Subcutaneous abdominal adipose tissue (tissue), 5 donors: ENCODE measurements around the gene BBIP1.
A peak's percentile ranks its signal among the peaks of the same experiment; 100 is the strongest.
"Not testable (repeated sequence)": the region's sequence is repeated elsewhere in the genome, so short reads cannot be mapped to it uniquely, and the experiment has no call there.

Experiments used
- H3K27ac ChIP-seq: one replicate; pipeline ENCODE4 v1.7.0; 2013; ENCODE audit warnings: low read depth, mild to moderate bottlenecking, inconsistent platforms, low read length, moderate library complexity
- H3K27me3 ChIP-seq, 5 donors: one replicate each; pipeline ENCODE4 v1.7.0; 2013; ENCODE audit warnings: low read length in 5 of 5, inconsistent platforms in 1 of 5; ENCODE audit not compliant: control insufficient read depth in 5 of 5, insufficient read depth in 4 of 5
- H3K36me3 ChIP-seq, 5 donors: one replicate each; pipeline ENCODE4 v1.7.0; 2013; ENCODE audit warnings: low read length in 5 of 5; ENCODE audit not compliant: control insufficient read depth in 5 of 5, insufficient read depth in 5 of 5
- H3K4me1 ChIP-seq, 5 donors: one replicate each; pipeline ENCODE4 v1.7.0; 2013; ENCODE audit warnings: low read length in 5 of 5, mild to moderate bottlenecking in 3 of 5, moderate library complexity in 1 of 5; ENCODE audit not compliant: control insufficient read depth in 5 of 5, insufficient read depth in 5 of 5
- H3K4me3 ChIP-seq, 5 donors: one replicate each; pipeline ENCODE4 v1.7.0; 2013; ENCODE audit warnings: low read length in 5 of 5, low read depth in 1 of 5
- H3K9ac ChIP-seq, 5 donors: one replicate each; pipeline ENCODE4 v1.7.0; 2013; ENCODE audit warnings: low read length in 5 of 5, mild to moderate bottlenecking in 4 of 5, moderate library complexity in 3 of 5
- H3K9me3 ChIP-seq, 5 donors: one replicate each; pipeline ENCODE4 v1.7.0; 2013; ENCODE audit warnings: low read length in 5 of 5; ENCODE audit not compliant: control insufficient read depth in 5 of 5
- donor health status: healthy.
- donor health status: healthy.
- donor health status: healthy.
- donor health status: healthy.
- donor health status: healthy.

The BBIP1 gene

GRCh38 chr10:110872984-110873923 lies 45.7 kb downstream of the BBIP1 start:
- H3K9me3 ChIP-seq, result no peaks in the 10 kb centered on the region
- H3K27me3 ChIP-seq, result no peaks in the 10 kb centered on the region
- peaks cover 0 to 6% (median 4%) of the 10 kb centered on the region in 5 donors for H3K36me3 ChIP-seq
- H3K4me1 ChIP-seq, result peaks cover 7 to 34% (median 30%) of the 10 kb centered on the region in 5 donors
- peak overlapping the region; percentile 39 to 87 (median 79) for H3K9ac ChIP-seq
- H3K4me3 ChIP-seq, result peak overlapping the region; percentile 79 to 87 (median 85)
- H3K27ac ChIP-seq, result peak overlapping the region; percentile 89

- H3K9me3 ChIP-seq, result no peaks in the 10 kb centered on the region
- H3K4me1 ChIP-seq, result peaks cover 7 to 37% (median 34%) of the 10 kb centered on the region in 5 donors
- H3K9ac ChIP-seq, result peak overlapping the region in 4 of 5 donors; percentile 71 to 87 (median 82)
- peak overlapping the region; percentile 89 for H3K27ac ChIP-seq
- H3K36me3 ChIP-seq, result peaks cover 0 to 3% (median 0%) of the 10 kb centered on the region in 5 donors
- peak overlapping the region; percentile 79 to 87 (median 85) for H3K4me3 ChIP-seq
- H3K27me3 ChIP-seq, result no peaks in the 10 kb centered on the region
These were observed 46.6 kb downstream of the BBIP1 start for GRCh38 chr10:110872145-110872983.

GRCh38 chr10:110871298-110872084 lies 47.5 kb downstream of the BBIP1 start, which contains the start of gene PDCD4:
Gene PDCD4, plus strand, starts transcription at chr10:110871928. Its CDS starts 4,100 bp downstream, at chr10:110876028.
- H3K27ac ChIP-seq, result peak within 1 kb of the TSS; percentile 89
- peak within 1 kb of the TSS; percentile 79 to 87 (median 85) for H3K4me3 ChIP-seq
- peak within 1 kb of the TSS; percentile 71 to 87 (median 82) for H3K9ac ChIP-seq
- peaks cover 7 to 44% (median 39%) of the 10 kb centered on the region in 5 donors for H3K4me1 ChIP-seq
- no peaks in the 10 kb centered on the region for H3K36me3 ChIP-seq
- H3K9me3 ChIP-seq, result no peaks in the 10 kb centered on the region
- no peaks in the 10 kb centered on the region for H3K27me3 ChIP-seq

- H3K4me1 ChIP-seq, result peaks cover 7 to 50% (median 42%) of the 10 kb centered on the region in 5 donors
- H3K27me3 ChIP-seq, result no peaks in the 10 kb centered on the region
- H3K36me3 ChIP-seq, result no peaks in the 10 kb centered on the region
- peak overlapping the region; percentile 1 to 86 (median 77) for H3K9ac ChIP-seq
- H3K27ac ChIP-seq, result peak overlapping the region; percentile 89
- no peaks in the 10 kb centered on the region for H3K9me3 ChIP-seq
- peak overlapping the region; percentile 79 to 87 (median 85) for H3K4me3 ChIP-seq
These were observed 48.1 kb downstream of the BBIP1 start for GRCh38 chr10:110870823-110871297.

DNA sequence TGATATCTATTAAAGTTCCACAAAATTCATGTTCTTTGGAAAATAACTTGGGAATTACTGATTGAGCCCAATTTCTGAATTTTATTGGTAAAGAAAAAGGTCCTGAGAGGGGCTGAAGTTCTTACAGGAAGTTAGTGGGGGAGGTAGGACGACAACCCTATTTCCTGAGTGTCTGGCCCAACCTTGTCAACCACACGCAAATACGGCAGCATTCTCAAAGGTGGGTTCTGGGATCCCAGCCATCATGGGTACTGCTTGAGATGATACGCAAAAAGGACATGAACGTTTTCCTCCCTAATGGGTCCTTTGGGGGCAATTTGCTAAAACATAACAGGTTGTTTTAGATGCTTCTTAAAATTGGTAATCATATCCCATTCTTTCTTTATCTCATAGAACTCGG lies 50.0 kb downstream of the BBIP1 start:
- no peaks in the 10 kb centered on the region for H3K9me3 ChIP-seq
- no peaks in the 10 kb centered on the region for H3K27me3 ChIP-seq
- H3K36me3 ChIP-seq, result no peaks in the 10 kb centered on the region
- H3K9ac ChIP-seq, result no peak overlapping the region
- H3K4me1 ChIP-seq, result peaks cover 7 to 59% (median 50%) of the 10 kb centered on the region in 5 donors
- H3K4me3 ChIP-seq, result no peak overlapping the region
- H3K27ac ChIP-seq, result no peak overlapping the region

GRCh38 chr10:110867807-110868465 lies 51.0 kb downstream of the BBIP1 start:
- peak overlapping the region in 1 of 5 donors; percentile 25 for H3K9ac ChIP-seq
- H3K9me3 ChIP-seq, result no peaks in the 10 kb centered on the region
- no peak overlapping the region for H3K4me3 ChIP-seq
- no peaks in the 10 kb centered on the region for H3K36me3 ChIP-seq
- peak overlapping the region; percentile 30 for H3K27ac ChIP-seq
- H3K4me1 ChIP-seq, result peaks cover 7 to 59% (median 47%) of the 10 kb centered on the region in 5 donors
- H3K27me3 ChIP-seq, result no peaks in the 10 kb centered on the region

DNA sequence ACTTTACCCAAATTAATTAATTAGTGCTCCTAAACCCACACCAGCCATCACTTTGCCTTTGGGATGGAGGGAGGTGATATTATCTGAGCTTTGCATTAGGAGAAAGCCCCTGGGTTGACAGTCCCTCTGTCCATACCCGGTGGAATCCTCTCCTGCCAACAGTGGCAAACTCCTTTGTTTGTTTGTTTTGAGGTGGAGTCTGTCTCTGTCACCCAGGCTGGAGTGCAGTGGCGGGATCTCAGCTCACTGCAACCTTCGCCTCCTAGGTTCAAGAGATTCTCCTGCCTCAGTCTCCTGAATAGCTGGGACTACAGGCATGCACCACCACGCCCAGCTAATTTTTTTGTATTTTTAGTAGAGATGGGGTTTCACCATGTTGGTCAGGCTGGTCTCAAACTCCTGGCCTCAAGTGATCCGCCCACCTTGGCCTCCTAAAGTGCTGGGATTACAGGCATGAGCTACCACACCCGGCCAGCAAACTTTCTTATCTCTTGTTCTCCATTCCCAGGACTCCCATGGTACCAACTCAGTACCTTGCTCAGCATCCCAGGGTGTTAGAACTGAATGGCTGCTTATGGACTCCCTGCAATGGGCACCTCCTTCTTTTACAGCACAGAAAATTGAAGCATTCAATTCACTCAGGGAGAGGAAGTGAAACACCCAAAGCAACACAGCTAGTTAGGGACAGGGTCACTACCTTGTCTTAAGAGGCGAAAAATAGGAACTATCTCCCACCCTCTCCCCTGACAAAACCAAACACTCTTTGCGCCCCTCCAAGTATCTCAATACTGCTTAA lies 51.8 kb downstream of the BBIP1 start:
- peaks cover 8 to 66% (median 50%) of the 10 kb centered on the region in 5 donors for H3K4me1 ChIP-seq
- H3K27ac ChIP-seq, H3K9me3 ChIP-seq, H3K27me3 ChIP-seq, H3K36me3 ChIP-seq, H3K4me3 ChIP-seq: not testable (repeated sequence)
- peak overlapping the region in 1 of 5 donors; percentile 7 for H3K9ac ChIP-seq

DNA sequence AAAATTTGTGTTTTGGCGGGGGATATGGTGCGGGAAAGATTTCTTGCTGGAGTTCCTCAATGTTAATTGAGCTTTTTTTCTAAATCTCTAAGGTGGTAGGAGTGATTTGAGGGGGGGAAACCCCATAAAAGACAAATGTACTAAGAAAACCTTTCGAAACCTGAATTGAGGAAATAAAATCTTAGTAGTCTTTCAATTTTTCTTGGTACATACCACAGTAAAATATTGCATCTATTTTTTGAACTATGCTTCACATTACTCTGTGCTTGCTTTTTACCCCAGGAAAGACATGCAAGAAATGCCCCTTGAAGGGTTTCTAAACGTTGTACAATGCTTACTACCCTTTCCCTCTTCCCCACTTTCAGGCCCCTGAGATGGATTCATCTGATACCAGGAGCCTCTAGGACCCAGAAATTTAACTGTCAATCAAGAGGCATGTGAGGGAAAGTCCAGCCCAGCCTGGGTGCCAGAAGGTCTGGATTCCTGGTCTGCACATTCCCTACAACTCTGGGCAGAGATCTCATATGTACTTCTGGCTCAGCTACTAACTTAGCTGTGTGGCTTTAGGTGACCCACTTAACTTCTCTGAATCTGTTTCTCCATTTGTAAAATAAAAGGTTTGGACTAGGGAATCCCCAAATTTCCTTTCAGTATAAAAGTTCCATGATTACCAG lies 53.0 kb downstream of the BBIP1 start:
- Histone ChIP-seq H3K27ac (peak overlapping the region; percentile 94), H3K9ac (peak overlapping the region in 1 of 5 donors; percentile 17), H3K27me3 (no peaks in the 10 kb centered on the region), H3K4me1 (peaks cover 5 to 69% (median 50%) of the 10 kb centered on the region in 5 donors), H3K36me3 (no peaks in the 10 kb centered on the region), H3K4me3 (peak overlapping the region in 1 of 5 donors; percentile 31), H3K9me3 (no peaks in the 10 kb centered on the region)
